GM19455 (cell line): ENCODE measurements around the gene USP47.

Experiments used
- ATAC-seq: cut with Tn5 transposase; IDR thresholded peaks from one replicate; pipeline ENCODE4 v1.9.1; 2021; ENCODE audit not compliant: unreplicated experiment

The USP47 gene

GRCh38 chr11:11964774-11965150 lies 123.0 kb downstream of the USP47 start:
- ATAC-seq, result no peak

- no peak for ATAC-seq
Observed at GRCh38 chr11:11965192-11965591, 123.4 kb downstream of the USP47 start.

- no peak for ATAC-seq
Observed at GRCh38 chr11:11965656-11966353, 124.0 kb downstream of the USP47 start.

- ATAC-seq, result no peak
Observed at GRCh38 chr11:11966354-11966741, 124.6 kb downstream of the USP47 start.

- peak; percentile 91 for ATAC-seq
Observed at GRCh38 chr11:11966826-11967668, 125.3 kb downstream of the USP47 start.

GRCh38 chr11:11967669-11968510 lies 126.1 kb downstream of the USP47 start:
- ATAC-seq, result no peak

GRCh38 chr11:11968511-11969280 lies 126.9 kb downstream of the USP47 start:
- ATAC-seq, result no peak

- no peak for ATAC-seq
Observed at GRCh38 chr11:11969380-11970215, 127.8 kb downstream of the USP47 start.

GRCh38 chr11:11970556-11970955 lies 128.8 kb downstream of the USP47 start:
- ATAC-seq, result no peak

GRCh38 chr11:11971906-11972547 lies 130.3 kb downstream of the USP47 start:
- ATAC-seq, result no peak

GRCh38 chr11:11972730-11973341 lies 131.1 kb downstream of the USP47 start:
- no peak for ATAC-seq

GRCh38 chr11:11973361-11973800 lies 131.6 kb downstream of the USP47 start:
- ATAC-seq, result no peak

- no peak for ATAC-seq
Observed at GRCh38 chr11:11973866-11974265, 132.1 kb downstream of the USP47 start.

- ATAC-seq, result no peak
Observed at GRCh38 chr11:11975201-11976092, 133.7 kb downstream of the USP47 start.

GRCh38 chr11:11976481-11977127 lies 134.8 kb downstream of the USP47 start:
- ATAC-seq, result no peak

GRCh38 chr11:11977206-11977938 lies 135.6 kb downstream of the USP47 start:
- no peak for ATAC-seq
